HepG2 (cell line): ENCODE data around the gene BEST2. TPM values are rescaled to one million over a fixed set of nuclear protein-coding genes. Genes with fewer than 3 reads are reported as not detected.

Experiments
- ATF7-NPFF ChIP-seq: sonication (generic); formaldehyde crosslinking; IDR thresholded peaks from 2 replicates; pipeline ENCODE4 v1.8.1; 2023; ENCODE audit warnings: mild to moderate bottlenecking, low read depth, missing genetic modification reagents, moderate library complexity
- CCDC6 ChIP-seq: sonication (generic); formaldehyde crosslinking; IDR thresholded peaks from 2 replicates; pipeline ENCODE4 v1.8.1; 2022; ENCODE audit warnings: mild to moderate bottlenecking, missing genetic modification reagents, moderate library complexity
- DBP ChIP-seq: sonication (generic); formaldehyde crosslinking; IDR thresholded peaks from 2 replicates; pipeline ENCODE4 v1.4.0; 2020; ENCODE audit warnings: missing genetic modification reagents; ENCODE audit errors: not compliant biosample characterization
- ELF1 ChIP-seq: sonication (generic); formaldehyde crosslinking; IDR thresholded peaks from 2 replicates; pipeline ENCODE4 v1.4.0; 2020; ENCODE audit warnings: missing genetic modification reagents
- FOSL2 ChIP-seq: sonication (generic); formaldehyde crosslinking; IDR thresholded peaks from 2 replicates; pipeline ENCODE4 v1.4.0; 2020; ENCODE audit warnings: missing genetic modification reagents
- FOXK1 ChIP-seq: sonication (generic); formaldehyde crosslinking; IDR thresholded peaks from 2 replicates; pipeline ENCODE4 v1.4.0; 2020; ENCODE audit warnings: low read depth, missing genetic modification reagents, borderline replicate concordance
- FOXO1 ChIP-seq: sonication (generic); formaldehyde crosslinking; IDR thresholded peaks from 2 replicates; pipeline ENCODE4 v1.4.0; 2020; ENCODE audit warnings: missing genetic modification reagents
- HBP1 ChIP-seq: IDR thresholded peaks from 2 replicates; pipeline ENCODE4 v1.6.1; 2016; ENCODE audit warnings: low read depth, control low read depth
- HMG20A ChIP-seq: IDR thresholded peaks from 2 replicates; pipeline ENCODE4 v1.6.1; 2016; ENCODE audit warnings: borderline replicate concordance
- HNF4A ChIP-seq: sonication (generic); formaldehyde crosslinking; IDR thresholded peaks from 2 replicates; pipeline ENCODE4 v1.4.0; 2020; ENCODE audit warnings: missing genetic modification reagents
- IRF9 ChIP-seq: sonication (generic); formaldehyde crosslinking; IDR thresholded peaks from 2 replicates; pipeline ENCODE4 v1.8.0; 2022; ENCODE audit warnings: missing genetic modification reagents, mild to moderate bottlenecking, borderline replicate concordance
- MAX ChIP-seq: IDR thresholded peaks from 2 replicates; pipeline ENCODE4 v1.6.1; 2012; ENCODE audit warnings: inconsistent platforms
- PHF20 ChIP-seq: sonication (generic); formaldehyde crosslinking; IDR thresholded peaks from 2 replicates; pipeline ENCODE4 v1.5.0; 2020; ENCODE audit warnings: mild to moderate bottlenecking, missing genetic modification reagents
- SRSF4 ChIP-seq: fragments of 200-400 bp; formaldehyde crosslinking; IDR thresholded peaks from one replicate; pipeline ENCODE4 v1.6.1; 2018; ENCODE audit warnings: mild to moderate bottlenecking, low read depth, low read length, moderate library complexity; ENCODE audit not compliant: poor library complexity, severe bottlenecking
- ZBTB26 ChIP-seq: IDR thresholded peaks from 2 replicates; pipeline ENCODE4 v1.6.1; 2016; ENCODE audit warnings: missing compliant biosample characterization, missing genetic modification reagents, borderline replicate concordance
- ZNF253 ChIP-seq: sonication (generic); formaldehyde crosslinking; IDR thresholded peaks from 2 replicates; pipeline ENCODE4 v1.8.0; 2022; ENCODE audit warnings: mild to moderate bottlenecking, missing genetic modification reagents, borderline replicate concordance
- ZNF354B ChIP-seq: sonication (generic); formaldehyde crosslinking; IDR thresholded peaks from 2 replicates; pipeline ENCODE4 v1.8.0; 2022; ENCODE audit warnings: mild to moderate bottlenecking, missing genetic modification reagents
- ZNF503 ChIP-seq: sonication (generic); formaldehyde crosslinking; IDR thresholded peaks from 2 replicates; pipeline ENCODE4 v1.4.0; 2020; ENCODE audit warnings: missing genetic modification reagents
- ZNF607 ChIP-seq: sonication (generic); formaldehyde crosslinking; IDR thresholded peaks from 2 replicates; pipeline ENCODE4 v1.5.1; 2020; ENCODE audit warnings: missing genetic modification reagents, mild to moderate bottlenecking, borderline replicate concordance
- ZNF782 ChIP-seq: sonication (generic); formaldehyde crosslinking; IDR thresholded peaks from 2 replicates; pipeline ENCODE4 v1.4.0; 2020; ENCODE audit warnings: missing genetic modification reagents, mild to moderate bottlenecking, borderline replicate concordance
- polyA plus RNA-seq, 8 experiments: library from polyadenylated mRNA; depleted of rRNA in 3 of 8; stranded (reverse) in 7 of 8; unstranded in 1 of 8; fragments of >200 nt; fragmentation: Illumina TruSeq in 4 of 8; extraction: Trizol in 4 of 8; gene quantifications; 2 replicates each; pipeline versions ENCODE4 v1.2.1 to v1.2.3, GENCODE V29; 2011 to 2016; ENCODE audit warnings: low read depth in 4 of 8, missing spikeins in 1 of 8, mixed read lengths in 1 of 8; ENCODE audit not compliant: insufficient read depth in 1 of 8
- total RNA-seq, 5 experiments: library from RNA; depleted of rRNA; stranded (reverse); fragments of >200 nt; fragmentation: Illumina TruSeq; extraction: Trizol; gene quantifications; 2 replicates each; pipeline ENCODE4 v1.2.3, GENCODE V29; 2016; ENCODE audit warnings: low read depth in 1 of 5

The BEST2 gene
- total and polyA plus RNA-seq, 2 of the 13 experiments (the other 11 are each of a cell fraction or from before 2014, with no cell fraction given) = not detected

- peak; percentile 72; the same call in 1 of the 2 replicates for TF ChIP-seq ZNF253
- TF ChIP-seq ZBTB26 = peak; percentile 46; the same call in 1 of the 2 replicates
- peak; percentile 61; the same call in 1 of the 2 replicates for TF ChIP-seq ZNF782 (CRISPR knock-in tag)
- no peak for TF ChIP-seq SRSF4
- TF ChIP-seq IRF9 (CRISPR knock-in tag) = peak; percentile 87; the same call in 1 of the 2 replicates
- peak; percentile 42; the same call in 1 of the 2 replicates for TF ChIP-seq HNF4A (CRISPR knock-in tag)
- TF ChIP-seq CCDC6 (CRISPR knock-in tag) = peak; percentile 58
- peak; percentile 66 for TF ChIP-seq PHF20 (CRISPR knock-in tag)
- peak; percentile 86 for TF ChIP-seq ATF7-NPFF
- TF ChIP-seq FOXK1 (CRISPR knock-in tag) = peak; percentile 36; the same call in 1 of the 2 replicates
- TF ChIP-seq ZNF607 (CRISPR knock-in tag) = 0 out of 2 replicates have a peak, but pooled peaks have one; percentile 19
- TF ChIP-seq ZNF354B (CRISPR knock-in tag) = 0 out of 2 replicates have a peak, but pooled peaks have one; percentile 43
- TF ChIP-seq FOXO1 (CRISPR knock-in tag) = 0 out of 2 replicates have a peak, but pooled peaks have one; percentile 29
- peak; percentile 81 for TF ChIP-seq ELF1 (CRISPR knock-in tag)
- peak; percentile 86 for TF ChIP-seq MAX
- peak; percentile 31 for TF ChIP-seq DBP (CRISPR knock-in tag)
- TF ChIP-seq FOSL2 (CRISPR knock-in tag) = peak; percentile 39; the same call in 1 of the 2 replicates
- TF ChIP-seq HBP1 = no peak
- peak; percentile 18; the same call in 1 of the 2 replicates for TF ChIP-seq HMG20A (CRISPR knock-in tag)
- TF ChIP-seq ZNF503 (CRISPR knock-in tag) = peak; percentile 53; the same call in 1 of the 2 replicates
Observed at GRCh38 chr19:12792051-12792852, 40.7 kb downstream of the BEST2 start (continued).
